ENCODE results near the gene TMEM255B.

GRCh38 chr13:113819731-113820715 lies 61.0 kb downstream of the TMEM255B start:
- TF ChIP-seq, protein P1, sequence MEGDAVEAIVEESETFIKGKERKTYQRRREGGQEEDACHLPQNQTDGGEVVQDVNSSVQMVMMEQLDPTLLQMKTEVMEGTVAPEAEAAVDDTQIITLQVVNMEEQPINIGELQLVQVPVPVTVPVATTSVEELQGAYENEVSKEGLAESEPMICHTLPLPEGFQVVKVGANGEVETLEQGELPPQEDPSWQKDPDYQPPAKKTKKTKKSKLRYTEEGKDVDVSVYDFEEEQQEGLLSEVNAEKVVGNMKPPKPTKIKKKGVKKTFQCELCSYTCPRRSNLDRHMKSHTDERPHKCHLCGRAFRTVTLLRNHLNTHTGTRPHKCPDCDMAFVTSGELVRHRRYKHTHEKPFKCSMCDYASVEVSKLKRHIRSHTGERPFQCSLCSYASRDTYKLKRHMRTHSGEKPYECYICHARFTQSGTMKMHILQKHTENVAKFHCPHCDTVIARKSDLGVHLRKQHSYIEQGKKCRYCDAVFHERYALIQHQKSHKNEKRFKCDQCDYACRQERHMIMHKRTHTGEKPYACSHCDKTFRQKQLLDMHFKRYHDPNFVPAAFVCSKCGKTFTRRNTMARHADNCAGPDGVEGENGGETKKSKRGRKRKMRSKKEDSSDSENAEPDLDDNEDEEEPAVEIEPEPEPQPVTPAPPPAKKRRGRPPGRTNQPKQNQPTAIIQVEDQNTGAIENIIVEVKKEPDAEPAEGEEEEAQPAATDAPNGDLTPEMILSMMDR (IDR thresholded peaks at IDR 0.05) = no peak
- no peak for TF ChIP-seq POLR2A (IDR thresholded peaks at IDR 0.05)

Measured in prostate gland (tissue), 2 donors.